CD14-positive monocyte (primary cell): Measurements from ENCODE around the gene PPP1R13L. TPM values are rescaled to one million over a fixed set of nuclear protein-coding genes. Genes with fewer than 3 reads are reported as not detected.
"Not testable (repeated sequence)": the region's sequence is repeated elsewhere in the genome, so short reads cannot be mapped to it uniquely, and the experiment has no call there.

Experiments used
- DNase-seq, 3 donors: peaks; one replicate each; pipeline ENCODE4 v3.0.0-alpha.2; 2011 to 2022
- H2AFZ ChIP-seq: 2 replicates; pipeline ENCODE4 v1.6.0; 2012; ENCODE audit warnings: mild to moderate bottlenecking, low read depth, low read length, inconsistent platforms; ENCODE audit not compliant: insufficient read depth, poor library complexity, severe bottlenecking
- H3K27ac ChIP-seq, 2 donors: 1 replicate in 1 of 2; 2 replicates in 1 of 2; pipeline ENCODE4 v1.5.1; 2012 to 2013; ENCODE audit warnings: low read length in 2 of 2, control low read depth in 1 of 2, inconsistent platforms in 1 of 2, low read depth in 1 of 2, mild to moderate bottlenecking in 1 of 2
- H3K27me3 ChIP-seq, 2 donors: one replicate each; pipeline versions ENCODE4 v1.6.0 to v1.6.1; 2011 to 2013; ENCODE audit warnings: low read length in 2 of 2; ENCODE audit not compliant: control insufficient read depth in 2 of 2, insufficient read depth in 2 of 2
- H3K36me3 ChIP-seq, 2 donors: replicated peaks in 1 of 2; 1 replicate in 1 of 2; 2 replicates in 1 of 2; pipeline versions ENCODE4 v1.5.1 to v1.6.1; 2012 to 2013; ENCODE audit warnings: low read length in 2 of 2, control low read depth in 1 of 2, inconsistent platforms in 1 of 2, mild to moderate bottlenecking in 1 of 2; ENCODE audit not compliant: insufficient read depth in 2 of 2, control insufficient read depth in 1 of 2
- H3K4me1 ChIP-seq, 2 donors: 1 replicate in 1 of 2; 2 replicates in 1 of 2; pipeline versions ENCODE4 v1.5.1 to v1.6.1; 2012 to 2013; ENCODE audit warnings: low read length in 2 of 2, control low read depth in 1 of 2, inconsistent platforms in 1 of 2, mild to moderate bottlenecking in 1 of 2, moderate library complexity in 1 of 2; ENCODE audit not compliant: insufficient read depth in 2 of 2, control insufficient read depth in 1 of 2
- H3K4me2 ChIP-seq: replicated peaks from 2 replicates; pipeline ENCODE3; 2012; ENCODE audit warnings: low read length, moderate library complexity, mild to moderate bottlenecking; ENCODE audit not compliant: poor library complexity, severe bottlenecking; ENCODE audit errors: extremely low read depth
- H3K4me3 ChIP-seq, 3 experiments: fragments of 200-600 bp in 1 of 3; sonication (generic) in 1 of 3; replicated peaks in 1 of 3; 1 replicate in 2 of 3; 2 replicates in 1 of 3; pipeline ENCODE4 v1.5.1; 2011 to 2013; ENCODE audit warnings: low read length in 3 of 3, mild to moderate bottlenecking in 3 of 3, control low read depth in 2 of 3, low read depth in 2 of 3, inconsistent platforms in 1 of 3, moderate library complexity in 1 of 3
- H3K79me2 ChIP-seq: 2 replicates; pipeline ENCODE4 v1.6.0; 2012; ENCODE audit warnings: mild to moderate bottlenecking, control low read depth, inconsistent platforms, low read length, moderate library complexity; ENCODE audit not compliant: insufficient read depth
- H3K9ac ChIP-seq: 2 replicates; pipeline ENCODE4 v1.6.0; 2017; ENCODE audit warnings: low read length, mild to moderate bottlenecking; ENCODE audit not compliant: insufficient read depth, poor library complexity, severe bottlenecking
- H3K9me3 ChIP-seq, 2 donors: replicated peaks in 1 of 2; 1 replicate in 1 of 2; 2 replicates in 1 of 2; pipeline versions ENCODE4 v1.5.1 to v1.6.1; 2012 to 2013; ENCODE audit warnings: low read length in 2 of 2, control low read depth in 1 of 2; ENCODE audit not compliant: control insufficient read depth in 1 of 2, insufficient read depth in 1 of 2
- H4K20me1 ChIP-seq: 2 replicates; pipeline ENCODE4 v1.6.0; 2012; ENCODE audit warnings: mild to moderate bottlenecking, low read length, control low read depth, moderate library complexity; ENCODE audit not compliant: insufficient read depth
- H3K27ac Mint-ChIP-seq, 7 donors: one replicate each; pipeline ENCODE4 v1.8.0; 2020; ENCODE audit warnings: mild to moderate bottlenecking in 7 of 7, mixed read lengths in 7 of 7, moderate library complexity in 6 of 7, inconsistent platforms in 2 of 7
- H3K27me3 Mint-ChIP-seq, 3 donors: one replicate each; pipeline ENCODE4 v1.8.0; 2021 to 2022; ENCODE audit warnings: low read depth in 3 of 3, mild to moderate bottlenecking in 3 of 3, mixed read lengths in 3 of 3, moderate library complexity in 3 of 3, inconsistent platforms in 1 of 3
- H3K36me3 Mint-ChIP-seq, 2 donors: one replicate each; pipeline ENCODE4 v1.8.0; 2020; ENCODE audit warnings: mixed read lengths in 2 of 2, inconsistent platforms in 1 of 2, mild to moderate bottlenecking in 1 of 2
- H3K4me1 Mint-ChIP-seq: one replicate; pipeline ENCODE4 v1.8.0; 2020; ENCODE audit warnings: mild to moderate bottlenecking, mixed read lengths
- H3K4me3 Mint-ChIP-seq, 2 donors: one replicate each; pipeline ENCODE4 v1.8.0; 2020; ENCODE audit warnings: mild to moderate bottlenecking in 2 of 2, mixed read lengths in 2 of 2, moderate library complexity in 1 of 2
- H3K9me3 Mint-ChIP-seq, 7 donors: one replicate each; pipeline ENCODE4 v1.8.0; 2020 to 2022; ENCODE audit warnings: mixed read lengths in 7 of 7, mild to moderate bottlenecking in 6 of 7, moderate library complexity in 6 of 7, inconsistent platforms in 2 of 7
- CTCF ChIP-seq: fragments of 200-600 bp; IDR thresholded peaks from one replicate; pipeline ENCODE4 v1.8.0; 2022; ENCODE audit warnings: antibody characterized with exemption, mild to moderate bottlenecking
- WGBS: methylation state at CpG from one replicate; pipeline ENCODE4 v1.1.5; 2013; ENCODE audit warnings: missing lambda C conversion rate; ENCODE audit not compliant: insufficient coverage; 5-methylcytosine and 5-hydroxymethylcytosine counted together
- intact Hi-C, 2 donors: fragments of 100-400 bp; cut with micrococcal nuclease; formaldehyde crosslinking; loops; one replicate each; pipeline versions ENCODE4 v1.15.0 to v1.15.1; 2023
- polyA plus RNA-seq, 3 donors: library from polyadenylated mRNA; depleted of rRNA in 1 of 3; unstranded in 2 of 3; stranded (reverse) in 1 of 3; fragments of 300-500 nt in 2 of 3; fragments of >200 nt in 1 of 3; fragmentation: Illumina TruSeq in 2 of 3; gene quantifications; 1 replicate in 2 of 3; 2 replicates in 1 of 3; pipeline ENCODE4 v1.2.3, GENCODE V29; 2012 to 2021

PPP1R13L gene
- polyA plus RNA-seq, 3 donors: 0.18 to 1.8 (median 0.45) TPM

- Histone ChIP-seq H3K9me3 (no peaks in the 10 kb centered on the region), H3K4me1 (peaks cover 23 to 25% of the 10 kb centered on the region in 2 donors), H3K27me3 (no peaks in the 10 kb centered on the region), H3K36me3 (peaks cover 34 to 52% of the 10 kb centered on the region in 2 donors), H3K4me2 (no peak overlapping the region), H3K9ac (no peak overlapping the region), H3K4me3 (no peak overlapping the region), H2AFZ (no peak overlapping the region), H4K20me1 (peaks cover under 1% of the 10 kb centered on the region), H3K79me2 (no peaks in the 10 kb centered on the region), H3K27ac (peak overlapping the region in 1 of 2 donors; percentile 14)
- peaks cover 0 to 5% (median 0%) of the 10 kb centered on the region in 3 donors for H3K27me3 Mint-ChIP-seq
- no peak for DNase-seq
- no peak for TF ChIP-seq CTCF
- 96% methylated on average over 4 of the region's 6 CpGs for WGBS
- H3K4me1 Mint-ChIP-seq: peaks cover 18% of the 10 kb centered on the region
- intact Hi-C loops: no loop called here
- H3K27ac Mint-ChIP-seq: peak overlapping the region in 3 of 7 donors; percentile 32 to 38 (median 33)
- H3K9me3 Mint-ChIP-seq: peaks cover 0 to 2% (median 0%) of the 10 kb centered on the region in 7 donors
- no peak overlapping the region for H3K4me3 Mint-ChIP-seq
- peaks cover 44 to 63% of the 10 kb centered on the region in 2 donors for H3K36me3 Mint-ChIP-seq
Observed at GRCh38 chr19:45413497-45413896, 8.6 kb upstream of the PPP1R13L start.

DNA sequence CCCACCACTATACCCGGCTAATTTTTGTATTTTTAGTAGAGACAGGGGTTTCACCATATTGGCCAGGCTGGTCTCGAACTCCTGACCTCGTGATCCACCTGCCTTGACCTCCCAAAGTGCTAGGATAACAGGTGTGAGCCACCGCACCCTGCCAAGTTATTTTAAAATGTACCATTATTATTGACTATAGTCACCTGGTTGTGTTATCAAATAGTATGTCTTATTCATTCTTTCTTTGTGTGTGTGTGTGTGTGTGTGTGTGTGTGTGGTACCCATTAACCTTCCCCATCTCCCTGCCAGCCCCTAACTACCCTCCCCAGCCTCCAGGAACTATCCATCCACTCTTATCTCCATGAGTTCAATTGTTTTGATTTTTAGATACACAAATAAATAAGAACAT lies 5.5 kb upstream of the PPP1R13L start:
- Histone ChIP-seq H3K36me3 (peaks cover 21 to 29% of the 10 kb centered on the region in 2 donors), H3K4me1 (peaks cover 40 to 47% of the 10 kb centered on the region in 2 donors)
- DNase-seq, H3K79me2 ChIP-seq, H3K27ac ChIP-seq, H3K27me3 Mint-ChIP-seq, H3K27me3 ChIP-seq, H3K9me3 ChIP-seq, H4K20me1 ChIP-seq, H3K9ac ChIP-seq, H3K4me3 ChIP-seq, H2AFZ ChIP-seq, H3K9me3 Mint-ChIP-seq, H3K4me2 ChIP-seq, H3K4me3 Mint-ChIP-seq, intact Hi-C loops: not testable (repeated sequence)
- Mint-ChIP-seq H3K4me1 (peaks cover 33% of the 10 kb centered on the region), H3K27ac (peak overlapping the region in 2 of 7 donors; percentile 1 to 42), H3K36me3 (peaks cover 27 to 37% of the 10 kb centered on the region in 2 donors)
- WGBS: no CpG with 5 or more reads among the region's 4 CpGs
